SU-DHL-6 (cell line): ENCODE data around the gene CD300E.

Experiments used
- EZH2phosphoT487 ChIP-seq: fragments of 200-600 bp; sonication (generic), shearing (Covaris generic); conservative IDR thresholded peaks from 2 replicates; pipeline ENCODE4 v1.6.1; 2018; ENCODE audit warnings: mild to moderate bottlenecking, antibody characterized with exemption, low read length, moderate library complexity, mixed read lengths
- TF ChIP-seq, protein P1 (sequence below): fragments of 200-600 bp; sonication (generic); IDR thresholded peaks from one replicate; pipeline ENCODE4 v1.5.1; 2017; ENCODE audit warnings: antibody characterized with exemption, mild to moderate bottlenecking, low read length, moderate library complexity; ENCODE audit not compliant: insufficient read depth, poor library complexity, severe bottlenecking

DNA sequence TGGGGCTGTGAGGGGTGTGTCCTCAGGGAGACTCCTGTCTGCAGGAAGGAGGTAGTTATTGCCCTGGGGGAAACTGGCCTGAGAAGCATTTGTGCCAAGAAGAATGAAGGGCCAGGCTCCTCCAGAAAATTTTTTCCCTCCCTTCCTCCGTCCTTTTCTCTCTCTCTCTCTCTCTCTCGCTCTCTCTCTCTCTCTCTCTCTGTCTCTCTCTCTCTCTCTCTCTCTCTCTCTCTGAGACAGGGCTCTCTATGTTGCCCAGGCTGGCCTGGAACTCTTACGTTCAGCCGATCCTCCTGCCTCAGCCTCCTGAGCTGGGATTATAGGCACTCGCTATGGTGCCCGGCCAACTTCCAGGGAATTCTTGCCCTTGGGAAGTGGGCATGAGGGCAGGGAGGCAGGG lies 11.5 kb downstream of the CD300E start:
- TF ChIP-seq, protein P1, sequence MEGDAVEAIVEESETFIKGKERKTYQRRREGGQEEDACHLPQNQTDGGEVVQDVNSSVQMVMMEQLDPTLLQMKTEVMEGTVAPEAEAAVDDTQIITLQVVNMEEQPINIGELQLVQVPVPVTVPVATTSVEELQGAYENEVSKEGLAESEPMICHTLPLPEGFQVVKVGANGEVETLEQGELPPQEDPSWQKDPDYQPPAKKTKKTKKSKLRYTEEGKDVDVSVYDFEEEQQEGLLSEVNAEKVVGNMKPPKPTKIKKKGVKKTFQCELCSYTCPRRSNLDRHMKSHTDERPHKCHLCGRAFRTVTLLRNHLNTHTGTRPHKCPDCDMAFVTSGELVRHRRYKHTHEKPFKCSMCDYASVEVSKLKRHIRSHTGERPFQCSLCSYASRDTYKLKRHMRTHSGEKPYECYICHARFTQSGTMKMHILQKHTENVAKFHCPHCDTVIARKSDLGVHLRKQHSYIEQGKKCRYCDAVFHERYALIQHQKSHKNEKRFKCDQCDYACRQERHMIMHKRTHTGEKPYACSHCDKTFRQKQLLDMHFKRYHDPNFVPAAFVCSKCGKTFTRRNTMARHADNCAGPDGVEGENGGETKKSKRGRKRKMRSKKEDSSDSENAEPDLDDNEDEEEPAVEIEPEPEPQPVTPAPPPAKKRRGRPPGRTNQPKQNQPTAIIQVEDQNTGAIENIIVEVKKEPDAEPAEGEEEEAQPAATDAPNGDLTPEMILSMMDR = no peak
- TF ChIP-seq EZH2phosphoT487 = no peak
